NCI-H2029 treated with DMSO at 0.1 percent for 48 hours (cell line): ENCODE results near the gene SYDE2.
"Not testable (repeated sequence)": the region's sequence is repeated elsewhere in the genome, so short reads cannot be mapped to it uniquely, and the experiment has no call there.

Experiments
- DNase-seq: peaks from one replicate; lab custom pipeline; 2025; lab: John Stamatoyannopoulos, UW

The SYDE2 gene

DNA sequence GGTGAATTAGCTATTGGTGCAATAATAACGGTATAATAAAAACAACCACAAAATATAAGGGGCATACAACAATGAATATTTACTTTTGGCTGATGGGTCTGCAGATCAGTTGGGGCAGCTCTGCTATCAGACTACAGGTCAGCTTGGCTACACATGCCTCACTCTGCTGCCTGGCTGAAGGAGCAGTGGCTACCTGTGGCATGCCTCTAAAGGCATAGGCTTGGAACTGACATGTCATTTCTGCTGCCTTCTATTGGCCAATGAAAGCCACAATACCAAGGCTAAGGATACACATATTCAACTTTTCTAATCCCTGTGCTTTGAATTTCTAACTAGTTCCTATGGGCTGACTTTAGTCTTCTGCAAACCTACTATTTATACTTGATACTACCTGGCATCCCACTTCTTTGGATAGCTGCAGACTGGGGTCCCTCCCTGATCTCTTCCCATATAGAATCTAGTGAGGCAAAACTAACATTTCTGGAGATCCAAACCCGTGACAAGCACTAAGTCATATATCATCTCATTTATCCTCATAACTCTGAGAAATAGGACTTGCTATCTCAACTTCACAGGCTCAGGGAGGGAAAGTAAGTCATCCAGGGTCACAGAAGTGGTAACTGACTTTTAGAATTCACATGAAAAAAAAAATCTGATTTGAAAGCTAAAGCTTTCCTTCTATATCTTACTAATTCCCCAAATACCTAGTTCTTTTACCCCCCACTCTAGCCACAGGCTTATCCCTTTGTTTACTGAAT, 19.2 kb upstream of the SYDE2 start:
- DNase-seq = no peak

DNA sequence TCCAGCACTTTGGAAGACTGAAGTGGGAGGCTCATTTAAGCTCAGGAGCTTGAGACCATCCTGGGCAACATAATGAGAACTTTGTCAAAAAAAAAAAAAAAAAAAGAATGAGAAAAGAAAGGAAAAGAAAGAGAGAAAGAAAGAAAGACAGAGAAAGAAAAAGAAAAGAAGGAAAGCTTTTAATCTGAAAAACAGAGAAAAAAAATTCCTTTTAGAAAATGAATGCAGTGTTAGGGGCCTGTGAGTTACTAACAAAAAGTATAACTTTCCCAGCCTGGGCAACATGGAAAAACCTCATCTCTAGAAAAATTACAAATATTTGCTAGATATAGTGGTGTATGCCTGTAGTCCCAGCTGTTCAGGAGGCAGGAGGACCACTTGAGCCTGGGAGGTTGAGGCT, 15.9 kb upstream of the SYDE2 start:
- no peak for DNase-seq

DNA sequence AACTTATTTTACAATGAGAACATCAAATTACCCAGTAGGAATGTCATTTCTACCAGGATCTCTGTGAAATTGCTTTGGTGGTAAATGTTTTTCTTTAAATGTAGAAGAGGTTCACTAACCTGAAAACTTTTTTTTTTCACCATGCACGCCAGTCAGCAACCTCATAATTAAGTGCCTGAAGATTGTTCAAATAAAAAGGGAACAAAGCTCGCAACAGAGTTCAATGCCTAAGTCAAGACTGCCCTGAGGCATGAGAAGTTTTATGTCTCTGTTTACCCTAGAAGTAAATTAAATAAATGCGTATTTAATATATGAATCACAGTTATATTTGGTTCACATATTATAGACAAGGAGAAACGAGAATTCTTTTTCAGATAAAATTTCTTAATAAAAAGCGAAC, 13.8 kb upstream of the SYDE2 start:
- no peak for DNase-seq

DNA sequence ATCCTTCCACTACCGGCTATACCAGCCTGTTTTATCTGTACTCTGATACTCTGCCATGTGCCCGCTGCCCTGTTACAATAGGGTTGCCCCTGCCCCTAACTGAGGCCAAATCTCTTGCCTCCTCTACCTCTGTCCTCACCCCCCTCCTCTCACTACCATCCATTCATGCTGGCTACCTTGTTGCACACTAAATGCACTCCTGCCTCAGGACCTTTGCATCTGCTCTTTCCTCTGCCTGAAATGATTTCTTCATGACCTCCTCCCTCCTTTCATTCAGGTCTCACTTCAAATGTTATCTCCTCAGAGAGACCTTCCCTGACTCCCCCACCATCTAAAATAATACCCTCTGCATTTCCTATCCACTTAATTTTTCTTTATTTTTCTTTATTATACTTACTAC, 7.7 kb upstream of the SYDE2 start:
- no peak for DNase-seq

DNA sequence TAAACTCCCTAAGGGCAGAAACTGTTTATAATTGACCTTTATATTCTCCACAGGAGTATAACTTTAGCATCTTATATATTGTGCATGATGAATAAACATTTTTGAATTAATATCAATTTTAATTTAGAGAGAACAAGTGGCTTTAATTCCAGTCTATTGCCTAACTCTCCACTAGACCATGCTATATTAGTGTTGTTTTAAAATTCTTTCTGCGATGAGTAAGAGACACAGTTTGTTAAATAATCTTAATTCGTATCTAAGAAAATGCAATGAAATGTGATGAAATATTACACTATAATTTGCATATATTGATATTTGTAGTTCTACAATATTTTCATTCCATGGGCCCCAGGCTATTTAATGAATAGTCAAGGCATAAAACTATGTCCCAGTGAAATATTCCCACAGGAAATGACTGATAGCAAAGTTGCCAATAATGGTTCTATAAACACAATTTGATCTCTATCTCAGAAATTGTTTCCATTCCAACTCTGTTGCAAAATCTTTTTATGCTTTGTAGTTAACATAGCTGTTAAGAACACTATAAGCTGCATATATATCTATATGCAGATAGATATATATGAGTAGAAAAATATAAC, 2.9 kb upstream of the SYDE2 start:
- DNase-seq = no peak

DNA sequence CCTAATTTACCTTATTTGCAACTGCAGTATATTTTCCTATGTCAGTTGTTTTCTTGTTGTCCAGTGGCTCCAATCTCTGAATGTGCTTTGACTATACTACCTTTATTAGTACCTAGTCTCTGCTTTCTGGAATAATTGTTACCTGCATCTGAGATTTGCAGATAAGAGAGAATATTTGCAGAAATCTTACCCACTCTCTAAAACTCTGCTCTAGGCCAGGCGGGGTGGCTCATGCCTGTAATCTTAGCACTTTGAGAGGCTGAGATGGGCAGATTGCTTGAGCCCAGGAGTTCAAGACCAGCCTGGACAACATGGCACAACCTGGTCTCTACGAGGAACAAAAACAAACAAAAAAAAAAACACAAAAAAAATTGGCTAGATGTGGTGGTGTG, 2.0 kb upstream of the SYDE2 start:
- no peak for DNase-seq

DNA sequence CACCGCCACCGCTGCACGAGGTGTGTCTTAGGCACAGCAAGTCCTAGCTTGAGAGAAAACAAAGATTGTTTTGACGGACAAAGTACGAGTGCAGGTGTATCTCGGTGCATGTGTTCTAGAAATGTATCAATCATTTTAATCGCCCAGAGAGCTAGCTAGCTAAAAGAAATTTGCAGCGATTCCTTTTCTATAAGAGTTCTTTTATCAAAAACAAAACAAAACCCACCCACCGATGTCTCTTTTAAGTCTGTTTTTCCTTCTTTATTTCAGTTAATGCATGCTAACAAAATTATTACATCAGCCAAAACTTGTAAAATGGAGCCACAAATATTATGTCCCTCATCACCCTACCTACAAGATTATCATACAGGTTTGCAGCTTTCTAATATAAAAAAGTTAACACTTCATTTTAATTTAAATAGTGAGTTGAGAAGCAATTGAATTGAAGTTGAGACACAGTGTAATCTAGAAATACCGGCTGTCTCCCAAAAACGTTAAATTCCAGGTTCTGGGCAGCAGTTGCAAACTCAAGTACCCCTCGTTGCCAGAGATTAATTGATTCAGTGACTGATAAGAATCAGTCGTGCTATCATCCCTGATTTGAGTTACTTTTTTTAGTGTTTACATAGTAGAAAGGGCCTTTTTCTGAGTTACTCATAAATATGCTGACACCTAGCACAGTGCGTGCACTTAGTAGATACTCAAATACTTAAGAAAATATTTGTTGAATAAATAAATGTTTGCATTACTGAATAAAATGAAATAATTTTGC, 1.5 kb upstream of the SYDE2 start:
- no peak for DNase-seq

DNA sequence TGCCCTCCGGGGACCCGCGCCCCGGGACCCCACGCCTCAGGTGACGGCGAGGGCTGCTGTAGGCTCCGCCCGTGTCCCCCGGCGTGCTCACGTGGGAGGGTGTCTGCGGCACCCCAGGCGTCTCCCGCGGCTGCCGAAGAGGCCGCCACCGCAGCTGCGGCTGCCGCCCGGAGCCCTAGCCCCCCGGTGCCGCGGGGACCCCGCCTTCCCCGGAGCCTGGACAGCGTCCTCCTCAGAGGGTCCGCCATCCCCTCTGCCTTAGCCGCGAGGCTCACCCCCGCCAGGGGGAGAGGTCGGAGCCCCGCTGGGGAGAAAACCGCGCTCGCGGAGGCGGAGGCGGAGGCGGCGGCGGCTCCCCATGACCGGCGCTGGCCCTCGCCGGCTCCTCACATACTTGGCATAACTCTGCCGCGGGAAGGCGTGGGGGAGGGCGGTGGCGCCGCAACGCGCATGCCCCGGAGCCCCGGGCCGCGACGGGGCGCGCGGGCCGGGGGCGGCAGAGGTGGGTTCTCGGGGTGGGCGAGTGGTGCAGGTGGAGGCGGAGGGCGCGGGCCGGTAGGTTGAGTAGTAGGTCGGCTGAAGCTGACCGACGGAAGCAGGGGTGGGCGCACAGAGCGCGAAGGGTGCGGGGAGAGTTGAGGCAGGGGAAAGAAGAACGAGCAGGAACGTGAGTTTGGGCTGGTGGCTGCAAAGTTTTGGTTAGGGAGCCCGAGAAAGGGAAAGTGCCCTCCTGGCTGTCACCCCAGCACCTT, 700 bp upstream of the SYDE2 start:
- no peak for DNase-seq

DNA sequence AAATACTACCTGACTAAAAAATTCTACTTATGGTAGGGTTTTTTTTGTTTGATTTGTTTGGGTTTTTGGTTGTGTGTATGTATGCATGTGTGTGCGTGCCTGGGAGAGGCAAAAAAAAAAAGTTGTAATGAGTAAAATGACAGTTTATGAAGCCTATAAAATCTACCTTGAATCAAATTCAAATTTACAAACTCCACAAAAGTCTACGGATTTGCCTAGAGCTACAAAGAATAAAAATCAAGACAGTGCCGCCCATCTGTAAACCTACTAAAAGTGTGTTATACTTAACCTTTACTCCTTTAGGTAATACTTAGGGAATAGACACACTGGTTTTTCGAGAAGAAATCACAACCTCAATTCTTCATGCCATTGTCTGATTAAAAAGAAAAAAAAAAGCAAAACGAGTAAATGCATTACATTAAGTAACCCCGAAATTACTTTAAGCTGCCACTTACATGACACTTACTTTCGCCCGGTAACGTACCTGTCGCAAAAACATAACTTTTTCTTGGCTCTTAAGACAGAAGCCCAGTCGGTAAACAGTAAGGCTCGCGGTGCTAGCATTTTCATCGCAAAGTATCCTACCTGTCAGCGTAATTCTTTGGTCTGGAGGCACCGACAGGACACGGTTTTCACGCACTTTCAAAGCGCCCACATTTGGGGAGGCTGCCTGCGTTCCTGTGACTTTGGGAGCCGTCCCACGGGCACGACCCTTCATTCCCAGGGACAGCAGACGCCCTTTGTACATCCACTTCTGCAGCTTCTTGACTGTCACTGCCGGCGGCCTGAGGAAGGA, 951 bp downstream of the SYDE2 start:
- DNase-seq = no peak

DNA sequence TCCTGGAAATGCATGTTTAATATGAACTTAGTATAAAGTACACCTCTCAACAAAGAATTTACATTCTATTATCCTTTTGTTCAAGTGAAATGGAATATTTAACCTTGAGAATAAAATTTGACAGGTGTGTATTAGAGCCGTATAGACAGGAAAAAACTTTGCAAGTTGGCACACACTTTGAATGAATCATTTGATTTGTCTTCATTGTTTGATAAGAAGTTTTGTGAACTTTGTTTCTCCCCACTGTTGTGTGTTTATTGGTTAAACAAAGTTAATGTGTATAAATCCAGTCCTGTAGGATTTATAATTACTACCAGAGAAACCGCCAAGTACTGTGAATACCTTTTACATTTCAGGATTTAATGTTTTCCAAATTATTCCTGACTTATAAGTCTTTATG, 2.0 kb downstream of the SYDE2 start:
- DNase-seq = no peak

DNA sequence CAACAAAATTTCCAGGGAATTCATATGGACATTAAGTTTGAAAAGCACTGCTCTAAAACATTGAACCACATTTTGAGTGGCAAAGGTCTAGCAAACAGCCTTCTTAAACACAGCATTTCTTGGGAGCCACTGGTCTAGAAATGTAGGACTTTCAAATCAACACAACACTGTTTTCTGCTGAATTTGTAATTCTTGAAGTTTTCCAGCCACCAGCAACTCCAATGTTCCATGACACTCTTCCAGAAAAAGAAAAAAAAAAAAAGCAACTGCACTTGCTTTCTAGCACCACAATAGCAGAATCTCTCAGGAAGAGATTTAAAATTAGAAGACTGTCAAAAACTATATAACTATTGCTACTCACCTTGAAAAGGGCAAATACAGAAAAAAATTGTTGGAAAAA, 4.5 kb downstream of the SYDE2 start:
- DNase-seq = no peak

DNA sequence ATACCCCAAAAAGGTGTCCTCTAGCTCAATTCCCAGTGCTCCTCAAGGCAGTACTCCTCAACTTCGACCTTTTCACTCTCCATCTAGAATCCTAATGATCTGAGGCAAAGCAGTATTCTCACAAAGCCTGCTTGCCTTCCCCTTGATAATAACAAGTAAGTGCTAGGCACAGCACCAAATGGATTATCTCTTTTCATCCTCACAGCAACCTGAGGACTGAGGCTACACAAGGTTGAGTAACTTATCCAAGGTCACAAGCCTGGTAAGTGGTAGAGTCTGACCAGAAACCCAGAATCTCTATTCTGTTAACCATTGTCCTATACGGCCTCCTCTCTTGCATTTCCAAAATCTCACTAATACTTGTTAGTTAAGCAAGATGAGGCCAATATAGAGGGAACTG, 5.1 kb downstream of the SYDE2 start:
- no peak for DNase-seq

DNA sequence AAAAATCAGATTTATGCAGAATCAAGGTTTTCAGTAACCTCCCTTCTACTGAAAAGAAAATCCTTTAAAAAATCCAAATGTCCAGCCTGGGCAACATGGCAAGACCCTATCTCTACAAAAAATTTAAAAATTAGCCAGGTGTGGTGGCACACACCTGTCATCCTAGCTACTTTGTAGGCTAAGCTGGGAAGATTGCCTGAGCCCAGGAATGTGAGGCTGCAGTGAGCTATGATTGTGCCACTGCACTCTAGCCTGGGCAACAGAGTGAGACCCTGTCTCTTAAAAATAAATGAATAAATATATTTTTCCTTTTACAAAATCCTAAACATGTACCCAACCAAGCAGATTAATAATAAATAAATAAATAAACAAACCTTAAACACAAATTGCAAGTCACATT, 8.7 kb downstream of the SYDE2 start:
- DNase-seq = not testable (repeated sequence)

DNA sequence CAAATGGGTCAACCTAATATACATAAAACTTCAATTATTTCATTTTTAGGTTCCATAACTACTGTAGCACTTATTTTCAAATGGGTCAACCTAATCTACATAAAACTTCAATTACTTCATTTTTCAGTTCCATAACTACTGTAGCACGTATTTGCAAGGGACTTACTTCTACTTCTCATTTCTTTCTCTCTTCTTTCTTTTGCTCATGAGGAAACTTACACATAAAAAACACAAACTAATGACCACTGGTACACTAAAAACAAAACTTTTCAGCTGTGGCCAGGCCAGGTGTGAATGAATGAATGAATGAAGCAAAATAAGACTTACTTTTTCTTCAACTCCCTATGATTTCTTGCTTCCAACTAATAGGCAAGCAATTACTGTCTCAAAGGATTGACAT, 11.7 kb downstream of the SYDE2 start:
- no peak for DNase-seq

DNA sequence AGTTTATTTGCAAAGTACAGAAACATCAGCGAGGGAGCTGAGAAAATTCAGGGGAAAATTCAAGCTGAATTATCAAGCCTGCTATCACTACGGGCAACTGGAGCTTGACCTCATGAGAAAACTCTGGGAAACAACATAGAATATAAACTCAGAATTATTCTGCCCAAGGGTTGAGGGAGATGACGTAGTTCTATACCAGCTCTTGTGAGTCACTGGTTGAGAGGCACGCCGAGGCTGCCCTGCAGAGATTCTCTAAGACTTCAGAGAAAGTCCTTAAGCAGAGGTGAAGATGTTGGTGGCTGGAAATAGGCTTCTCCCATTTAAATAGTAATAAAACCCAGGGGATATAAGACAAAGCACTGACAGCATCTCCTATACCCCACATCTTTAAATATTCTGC, 12.3 kb downstream of the SYDE2 start:
- no peak for DNase-seq

DNA sequence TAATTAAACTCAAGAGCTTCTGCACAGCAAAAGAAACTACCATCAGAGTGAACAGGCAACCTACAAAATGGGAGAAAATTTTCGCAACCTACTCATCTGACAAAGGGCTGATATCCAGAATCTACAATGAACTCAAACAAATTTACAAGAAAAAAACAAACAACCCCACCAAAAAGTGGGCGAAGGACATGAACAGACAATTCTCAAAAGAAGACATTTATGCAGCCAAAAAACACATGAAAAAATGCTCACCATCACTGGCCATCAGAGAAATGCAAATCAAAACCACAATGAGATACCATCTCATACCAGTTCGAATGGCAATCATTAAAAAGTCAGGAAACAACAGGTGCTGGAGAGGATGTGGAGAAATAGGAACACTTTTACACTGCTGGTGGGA, 13.8 kb downstream of the SYDE2 start:
- not testable (repeated sequence) for DNase-seq

DNA sequence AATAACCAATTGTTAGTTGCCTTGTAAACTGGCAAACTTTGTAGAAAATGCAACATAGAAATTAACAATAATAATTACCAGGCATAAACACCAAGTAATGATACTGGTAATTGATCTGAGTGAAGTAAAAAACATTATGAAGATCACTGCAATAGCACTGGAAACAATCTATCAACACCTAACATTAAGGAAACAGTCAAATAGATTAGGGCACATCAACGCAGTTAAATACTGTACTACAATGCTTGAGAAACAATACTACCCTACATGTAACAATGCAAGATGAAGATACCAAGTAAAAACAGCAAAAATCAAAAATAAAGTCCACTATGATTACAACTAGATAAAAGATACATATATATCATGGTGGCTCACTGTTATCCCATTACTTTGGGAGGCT, 16.6 kb downstream of the SYDE2 start:
- DNase-seq = no peak

DNA sequence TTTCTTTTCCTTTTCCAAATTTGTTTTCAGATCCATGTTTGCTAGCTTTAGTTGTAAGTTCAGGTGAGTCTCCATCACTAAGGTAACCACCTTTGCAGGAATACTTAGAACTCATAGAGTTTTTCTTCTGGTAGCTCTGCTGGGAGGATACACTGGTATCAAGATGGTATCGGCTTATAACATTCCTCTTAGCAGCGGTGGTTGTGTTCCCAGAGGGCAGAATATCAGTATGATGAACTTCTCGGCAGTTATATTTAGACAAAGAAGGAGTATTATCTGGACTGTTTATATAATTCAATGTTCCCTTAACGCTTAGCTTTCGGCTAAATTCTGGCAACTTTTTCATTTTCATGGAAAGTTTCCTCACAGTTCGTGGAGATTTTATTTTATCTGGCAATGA, 18.1 kb downstream of the SYDE2 start:
- no peak for DNase-seq

DNA sequence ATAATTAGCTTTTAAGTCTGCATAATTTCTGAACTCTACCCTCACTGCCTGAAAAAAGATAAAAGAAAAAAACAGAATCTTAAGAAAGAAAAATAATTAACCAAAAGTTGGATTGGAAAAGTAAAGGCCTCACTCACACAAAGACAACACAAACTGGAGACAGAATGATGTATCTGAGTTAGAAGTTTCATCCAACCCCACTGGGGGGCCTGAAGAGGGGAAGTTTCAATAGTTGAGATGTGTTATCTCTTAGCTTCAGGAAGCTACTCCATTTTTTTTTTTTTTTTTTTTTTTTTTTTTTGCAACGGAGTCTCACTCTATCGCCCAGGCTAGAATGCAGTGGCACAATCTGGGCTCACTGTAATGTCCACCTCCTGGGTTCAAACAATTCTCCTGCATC, 19.9 kb downstream of the SYDE2 start:
- DNase-seq = no peak

DNA sequence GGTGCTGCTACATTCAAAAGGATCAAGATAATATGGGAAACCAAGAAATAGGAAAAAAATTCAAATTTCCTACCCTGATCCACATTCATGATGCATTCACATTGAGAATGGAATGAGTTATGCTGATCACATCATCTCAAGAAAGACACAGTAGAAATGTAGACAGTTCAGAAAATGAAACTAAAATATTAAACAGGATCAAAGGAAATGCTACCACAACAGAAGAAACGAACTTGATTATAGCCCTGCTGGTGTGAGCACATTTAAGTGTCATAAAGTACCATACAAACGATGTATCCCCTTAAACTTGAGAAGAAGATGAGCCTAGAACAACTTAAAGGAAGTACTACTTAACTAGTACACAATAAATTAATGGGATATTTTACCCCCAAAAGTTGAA, 21.3 kb downstream of the SYDE2 start:
- DNase-seq = no peak

DNA sequence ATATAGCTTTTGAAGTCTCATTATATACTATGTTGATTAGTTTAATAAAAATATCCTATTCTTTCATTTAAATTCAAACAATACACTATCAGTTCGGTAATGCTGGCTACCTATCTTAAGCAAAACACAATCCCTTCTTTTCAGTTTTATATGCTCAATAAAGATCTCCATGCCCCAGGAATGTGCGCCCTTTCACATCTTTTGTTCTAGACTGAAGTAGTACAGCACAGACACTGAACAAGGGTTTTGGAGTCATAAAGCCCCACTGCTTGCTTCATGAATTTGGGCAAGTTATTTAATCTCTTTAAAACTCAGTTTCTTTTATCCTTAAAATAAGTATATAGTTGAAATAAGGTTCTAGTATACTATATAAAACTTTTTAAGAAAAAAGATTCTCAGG, 22.4 kb downstream of the SYDE2 start:
- no peak for DNase-seq

DNA sequence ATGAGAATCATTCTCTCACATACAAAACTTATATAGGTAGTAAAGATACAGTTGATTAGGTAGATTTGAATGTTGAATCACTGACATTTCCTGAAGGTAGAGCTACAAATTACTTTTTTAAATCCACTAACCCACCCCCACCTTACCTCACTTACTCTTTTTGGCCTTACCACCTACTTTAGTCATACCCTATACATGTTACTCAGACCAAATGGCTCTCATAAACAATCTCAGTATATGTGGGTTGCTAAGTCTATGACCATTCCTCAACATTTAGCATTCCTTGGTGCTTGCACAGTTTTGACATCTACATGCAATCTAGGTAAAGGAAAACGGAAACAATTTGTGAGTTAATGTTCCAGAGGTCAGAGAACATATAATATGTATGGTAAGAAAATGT, 26.3 kb downstream of the SYDE2 start:
- no peak for DNase-seq
